LHCN-M2 (cell line): ENCODE data around the gene CDKN1A. TPM values are rescaled to one million over a fixed set of nuclear protein-coding genes. Genes with fewer than 3 reads are reported as not detected.

Experiments used
- DNase-seq: peaks from one replicate; pipeline ENCODE4 v3.0.0-alpha.2; 2012; ENCODE audit warnings: low read depth
- total RNA-seq: library from RNA; depleted of rRNA; stranded (reverse); fragments of >200 nt; gene quantifications from 2 replicates; pipeline ENCODE4 v1.2.3, GENCODE V29; 2014

The CDKN1A gene
- total RNA-seq, 1 experiment from 2014 or later: 560 TPM

DNA sequence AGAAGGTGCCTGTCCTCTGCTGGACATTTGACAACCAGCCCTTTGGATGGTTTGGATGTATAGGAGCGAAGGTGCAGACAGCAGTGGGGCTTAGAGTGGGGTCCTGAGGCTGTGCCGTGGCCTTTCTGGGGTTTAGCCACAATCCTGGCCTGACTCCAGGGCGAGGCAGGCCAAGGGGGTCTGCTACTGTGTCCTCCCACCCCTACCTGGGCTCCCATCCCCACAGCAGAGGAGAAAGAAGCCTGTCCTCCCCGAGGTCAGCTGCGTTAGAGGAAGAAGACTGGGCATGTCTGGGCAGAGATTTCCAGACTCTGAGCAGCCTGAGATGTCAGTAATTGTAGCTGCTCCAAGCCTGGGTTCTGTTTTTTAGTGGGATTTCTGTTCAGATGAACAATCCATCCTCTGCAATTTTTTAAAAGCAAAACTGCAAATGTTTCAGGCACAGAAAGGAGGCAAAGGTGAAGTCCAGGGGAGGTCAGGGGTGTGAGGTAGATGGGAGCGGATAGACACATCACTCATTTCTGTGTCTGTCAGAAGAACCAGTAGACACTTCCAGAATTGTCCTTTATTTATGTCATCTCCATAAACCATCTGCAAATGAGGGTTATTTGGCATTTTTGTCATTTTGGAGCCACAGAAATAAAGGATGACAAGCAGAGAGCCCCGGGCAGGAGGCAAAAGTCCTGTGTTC is 1.3 kb upstream of the CDKN1A start:
- peak; percentile 44 for DNase-seq

DNA sequence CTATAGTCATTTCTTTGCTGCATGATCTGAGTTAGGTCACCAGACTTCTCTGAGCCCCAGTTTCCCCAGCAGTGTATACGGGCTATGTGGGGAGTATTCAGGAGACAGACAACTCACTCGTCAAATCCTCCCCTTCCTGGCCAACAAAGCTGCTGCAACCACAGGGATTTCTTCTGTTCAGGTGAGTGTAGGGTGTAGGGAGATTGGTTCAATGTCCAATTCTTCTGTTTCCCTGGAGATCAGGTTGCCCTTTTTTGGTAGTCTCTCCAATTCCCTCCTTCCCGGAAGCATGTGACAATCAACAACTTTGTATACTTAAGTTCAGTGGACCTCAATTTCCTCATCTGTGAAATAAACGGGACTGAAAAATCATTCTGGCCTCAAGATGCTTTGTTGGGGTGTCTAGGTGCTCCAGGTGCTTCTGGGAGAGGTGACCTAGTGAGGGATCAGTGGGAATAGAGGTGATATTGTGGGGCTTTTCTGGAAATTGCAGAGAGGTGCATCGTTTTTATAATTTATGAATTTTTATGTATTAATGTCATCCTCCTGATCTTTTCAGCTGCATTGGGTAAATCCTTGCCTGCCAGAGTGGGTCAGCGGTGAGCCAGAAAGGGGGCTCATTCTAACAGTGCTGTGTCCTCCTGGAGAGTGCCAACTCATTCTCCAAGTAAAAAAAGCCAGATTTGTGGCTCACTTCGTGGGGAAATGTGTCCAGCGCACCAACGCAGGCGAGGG is 594 bp upstream of the CDKN1A start:
- DNase-seq: no peak

DNA sequence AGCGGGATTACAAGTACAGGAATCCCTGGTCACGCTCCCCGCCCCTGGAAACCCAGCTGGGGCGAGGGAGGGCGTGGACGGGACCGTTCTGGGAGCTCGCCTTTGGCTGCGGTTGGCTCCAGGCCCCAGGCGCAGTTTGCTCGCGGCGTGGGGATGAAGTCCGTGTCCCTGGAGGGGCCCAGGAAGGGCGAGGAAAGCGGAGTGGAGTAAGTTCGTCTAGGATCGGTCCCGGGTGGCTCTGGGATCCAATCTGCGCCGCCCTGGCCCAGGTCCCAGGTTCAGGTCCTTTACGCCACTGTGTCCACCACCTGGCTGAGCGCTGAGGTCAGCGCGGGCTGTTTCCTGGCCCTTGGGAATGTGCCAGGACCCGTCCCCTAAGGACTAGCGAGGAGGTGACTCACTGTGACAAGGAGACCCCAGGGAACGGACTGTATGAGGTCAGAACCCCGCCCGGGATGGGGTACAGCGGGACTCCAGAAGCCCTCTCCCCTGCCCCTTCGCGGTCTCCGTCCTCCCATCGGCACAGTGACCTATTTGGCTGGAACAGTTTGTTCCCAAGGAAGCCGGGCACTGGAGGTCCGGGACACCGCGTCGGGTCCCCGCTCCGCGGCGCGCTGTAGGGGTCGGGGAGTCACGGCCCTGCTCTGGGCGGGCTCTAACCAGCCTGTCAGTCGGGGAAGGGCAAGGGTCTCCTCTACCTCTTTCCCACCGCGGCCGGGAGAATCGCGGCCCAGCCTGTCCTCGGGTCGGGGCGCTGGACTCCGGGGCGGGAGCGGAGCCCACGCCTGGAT is 724 bp downstream of the CDKN1A start:
- DNase-seq: peak; percentile 72

DNA sequence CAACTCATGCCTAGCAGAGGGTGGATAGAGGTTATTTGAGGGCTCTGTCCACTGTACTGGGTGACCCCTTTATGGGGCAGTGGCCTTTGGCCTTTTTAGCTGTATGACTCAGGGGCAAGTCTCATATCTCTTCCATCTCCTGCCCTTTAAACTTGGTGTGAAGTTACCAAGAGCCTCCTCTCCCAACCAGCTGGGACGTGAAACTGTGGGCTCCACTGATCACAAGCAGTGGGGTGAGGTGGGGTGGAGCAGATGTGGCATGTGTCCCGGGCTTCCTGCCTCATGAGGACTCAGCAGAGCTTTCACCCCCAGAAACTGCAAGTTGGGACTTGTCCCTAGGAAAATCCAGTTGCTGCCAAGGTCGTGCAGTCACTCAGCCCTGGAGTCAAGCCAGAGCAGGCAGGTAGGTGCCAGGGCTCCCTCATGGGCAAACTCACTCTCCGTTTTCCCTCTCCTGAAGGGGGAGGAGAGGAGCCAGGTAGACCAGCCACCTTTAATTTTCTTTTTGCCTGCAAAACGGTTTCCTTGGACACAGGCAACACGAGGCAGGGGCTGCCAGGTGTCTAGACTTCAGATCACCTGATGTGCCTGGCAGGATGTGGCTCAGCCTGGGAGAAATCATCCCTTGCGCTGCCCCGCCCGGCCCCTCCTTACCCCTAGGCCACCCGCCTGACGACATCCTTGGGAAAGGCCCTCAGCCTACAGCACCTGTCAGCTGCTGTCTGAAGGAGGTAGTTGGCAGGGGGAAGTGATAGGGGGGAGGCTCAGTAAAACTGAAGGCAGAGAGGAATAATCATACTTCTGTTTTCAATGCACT is 4.0 kb downstream of the CDKN1A start:
- peak; percentile 67 for DNase-seq

DNA sequence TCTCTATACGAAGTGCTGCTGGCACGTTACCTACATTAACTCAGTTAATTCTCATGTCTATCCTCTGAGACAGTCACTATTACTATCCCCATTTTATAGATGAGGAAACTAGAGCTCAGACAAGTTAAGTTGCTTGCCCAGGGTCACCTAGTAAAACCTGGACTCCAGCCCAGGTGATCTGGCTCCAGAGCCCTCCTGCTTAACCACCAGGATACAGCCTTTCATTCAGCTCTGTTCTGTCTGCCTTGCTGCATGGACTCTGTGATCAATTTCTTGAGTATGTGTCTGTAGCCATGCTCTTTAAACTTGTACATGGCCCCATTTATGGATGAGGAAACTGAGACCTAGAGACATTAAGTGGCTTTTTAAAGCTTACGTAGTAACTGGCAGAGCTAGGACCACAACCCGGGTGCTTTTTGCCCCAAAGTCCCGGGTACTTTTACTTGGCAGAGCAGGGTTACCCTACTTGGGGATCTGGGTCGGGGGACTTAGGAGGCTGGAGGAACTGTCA is 4.7 kb downstream of the CDKN1A start:
- no peak for DNase-seq

DNA sequence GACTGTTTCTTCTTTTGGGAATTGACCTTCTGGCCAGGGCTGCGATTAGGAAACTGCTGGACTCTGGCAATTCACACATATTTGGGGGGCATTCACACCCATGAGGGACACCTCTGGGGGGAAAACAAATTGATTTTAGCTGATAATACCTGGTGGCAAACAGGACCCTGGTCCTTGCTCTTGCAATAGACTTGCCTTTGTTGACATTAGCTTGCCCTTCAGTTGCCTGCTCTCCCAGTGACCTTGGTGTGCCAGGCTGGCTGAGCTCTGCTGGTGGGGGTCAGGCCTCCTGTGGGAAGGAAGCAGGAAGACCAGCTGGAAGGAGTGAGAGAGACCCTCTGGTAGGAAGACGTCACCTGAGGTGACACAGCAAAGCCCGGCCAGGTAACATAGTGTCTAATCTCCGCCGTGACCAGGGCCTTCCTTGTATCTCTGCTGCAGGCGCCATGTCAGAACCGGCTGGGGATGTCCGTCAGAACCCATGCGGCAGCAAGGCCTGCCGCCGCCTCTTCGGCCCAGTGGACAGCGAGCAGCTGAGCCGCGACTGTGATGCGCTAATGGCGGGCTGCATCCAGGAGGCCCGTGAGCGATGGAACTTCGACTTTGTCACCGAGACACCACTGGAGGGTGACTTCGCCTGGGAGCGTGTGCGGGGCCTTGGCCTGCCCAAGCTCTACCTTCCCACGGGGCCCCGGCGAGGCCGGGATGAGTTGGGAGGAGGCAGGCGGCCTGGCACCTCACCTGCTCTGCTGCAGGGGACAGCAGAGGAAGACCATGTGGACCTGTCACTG is 5.3 kb downstream of the CDKN1A start:
- no peak for DNase-seq

DNA sequence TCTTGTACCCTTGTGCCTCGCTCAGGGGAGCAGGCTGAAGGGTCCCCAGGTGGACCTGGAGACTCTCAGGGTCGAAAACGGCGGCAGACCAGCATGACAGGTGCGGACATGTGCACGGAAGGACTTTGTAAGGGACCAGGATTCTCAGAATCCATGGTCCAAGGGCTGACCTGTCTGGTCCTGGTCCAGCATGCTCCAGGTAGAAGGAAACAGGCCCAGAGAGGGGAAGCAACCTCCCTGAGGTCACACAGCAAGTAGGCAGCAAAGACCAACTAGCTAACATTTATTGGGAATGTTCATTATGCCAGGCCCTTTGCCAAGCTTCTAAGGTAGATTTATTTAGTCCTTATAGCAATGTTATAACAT is 5.9 kb downstream of the CDKN1A start:
- no peak for DNase-seq

DNA sequence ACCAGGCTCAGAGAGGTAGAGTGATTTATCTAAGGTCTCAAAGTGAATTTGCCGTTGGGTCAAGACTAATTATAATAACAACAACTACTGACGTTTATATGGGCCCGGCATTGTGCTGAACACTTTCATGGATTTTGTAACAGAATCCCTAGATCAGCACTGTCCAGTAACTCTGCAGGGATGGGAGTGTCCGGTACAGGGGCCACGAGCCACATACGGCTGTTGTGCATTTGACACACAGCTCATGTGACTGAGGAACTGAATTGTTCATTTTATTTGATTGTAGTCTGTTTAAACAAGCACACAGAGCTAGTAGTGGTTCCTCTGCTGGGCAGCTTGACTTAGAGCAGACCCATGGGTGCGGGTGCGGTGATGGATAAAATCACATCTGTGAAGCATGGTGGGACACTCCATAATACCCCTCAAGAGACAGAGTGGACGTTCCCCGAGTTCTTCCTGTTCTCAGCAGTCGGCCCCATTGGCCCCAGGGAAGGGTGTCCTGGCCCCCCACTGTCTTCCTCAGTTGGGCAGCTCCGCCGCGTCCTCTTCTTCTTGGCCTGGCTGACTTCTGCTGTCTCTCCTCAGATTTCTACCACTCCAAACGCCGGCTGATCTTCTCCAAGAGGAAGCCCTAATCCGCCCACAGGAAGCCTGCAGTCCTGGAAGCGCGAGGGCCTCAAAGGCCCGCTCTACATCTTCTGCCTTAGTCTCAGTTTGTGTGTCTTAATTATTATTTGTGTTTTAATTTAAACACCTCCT is 6.8 kb downstream of the CDKN1A start:
- DNase-seq: no peak

DNA sequence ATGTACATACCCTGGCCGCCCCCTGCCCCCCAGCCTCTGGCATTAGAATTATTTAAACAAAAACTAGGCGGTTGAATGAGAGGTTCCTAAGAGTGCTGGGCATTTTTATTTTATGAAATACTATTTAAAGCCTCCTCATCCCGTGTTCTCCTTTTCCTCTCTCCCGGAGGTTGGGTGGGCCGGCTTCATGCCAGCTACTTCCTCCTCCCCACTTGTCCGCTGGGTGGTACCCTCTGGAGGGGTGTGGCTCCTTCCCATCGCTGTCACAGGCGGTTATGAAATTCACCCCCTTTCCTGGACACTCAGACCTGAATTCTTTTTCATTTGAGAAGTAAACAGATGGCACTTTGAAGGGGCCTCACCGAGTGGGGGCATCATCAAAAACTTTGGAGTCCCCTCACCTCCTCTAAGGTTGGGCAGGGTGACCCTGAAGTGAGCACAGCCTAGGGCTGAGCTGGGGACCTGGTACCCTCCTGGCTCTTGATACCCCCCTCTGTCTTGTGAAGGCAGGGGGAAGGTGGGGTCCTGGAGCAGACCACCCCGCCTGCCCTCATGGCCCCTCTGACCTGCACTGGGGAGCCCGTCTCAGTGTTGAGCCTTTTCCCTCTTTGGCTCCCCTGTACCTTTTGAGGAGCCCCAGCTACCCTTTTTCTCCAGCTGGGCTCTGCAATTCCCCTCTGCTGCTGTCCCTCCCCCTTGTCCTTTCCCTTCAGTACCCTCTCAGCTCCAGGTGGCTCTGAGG is 7.6 kb downstream of the CDKN1A start:
- no peak for DNase-seq

DNA sequence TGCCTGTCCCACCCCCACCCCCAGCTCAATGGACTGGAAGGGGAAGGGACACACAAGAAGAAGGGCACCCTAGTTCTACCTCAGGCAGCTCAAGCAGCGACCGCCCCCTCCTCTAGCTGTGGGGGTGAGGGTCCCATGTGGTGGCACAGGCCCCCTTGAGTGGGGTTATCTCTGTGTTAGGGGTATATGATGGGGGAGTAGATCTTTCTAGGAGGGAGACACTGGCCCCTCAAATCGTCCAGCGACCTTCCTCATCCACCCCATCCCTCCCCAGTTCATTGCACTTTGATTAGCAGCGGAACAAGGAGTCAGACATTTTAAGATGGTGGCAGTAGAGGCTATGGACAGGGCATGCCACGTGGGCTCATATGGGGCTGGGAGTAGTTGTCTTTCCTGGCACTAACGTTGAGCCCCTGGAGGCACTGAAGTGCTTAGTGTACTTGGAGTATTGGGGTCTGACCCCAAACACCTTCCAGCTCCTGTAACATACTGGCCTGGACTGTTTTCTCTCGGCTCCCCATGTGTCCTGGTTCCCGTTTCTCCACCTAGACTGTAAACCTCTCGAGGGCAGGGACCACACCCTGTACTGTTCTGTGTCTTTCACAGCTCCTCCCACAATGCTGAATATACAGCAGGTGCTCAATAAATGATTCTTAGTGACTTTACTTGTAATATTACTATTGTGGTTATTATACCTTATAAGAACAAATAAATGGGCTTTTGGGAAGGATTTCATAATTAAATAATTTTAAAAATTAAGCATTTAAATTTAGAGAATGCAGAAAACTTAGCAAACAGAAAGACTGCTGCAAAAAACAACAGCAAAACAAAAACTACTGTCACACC is 8.4 kb downstream of the CDKN1A start:
- DNase-seq: no peak

DNA sequence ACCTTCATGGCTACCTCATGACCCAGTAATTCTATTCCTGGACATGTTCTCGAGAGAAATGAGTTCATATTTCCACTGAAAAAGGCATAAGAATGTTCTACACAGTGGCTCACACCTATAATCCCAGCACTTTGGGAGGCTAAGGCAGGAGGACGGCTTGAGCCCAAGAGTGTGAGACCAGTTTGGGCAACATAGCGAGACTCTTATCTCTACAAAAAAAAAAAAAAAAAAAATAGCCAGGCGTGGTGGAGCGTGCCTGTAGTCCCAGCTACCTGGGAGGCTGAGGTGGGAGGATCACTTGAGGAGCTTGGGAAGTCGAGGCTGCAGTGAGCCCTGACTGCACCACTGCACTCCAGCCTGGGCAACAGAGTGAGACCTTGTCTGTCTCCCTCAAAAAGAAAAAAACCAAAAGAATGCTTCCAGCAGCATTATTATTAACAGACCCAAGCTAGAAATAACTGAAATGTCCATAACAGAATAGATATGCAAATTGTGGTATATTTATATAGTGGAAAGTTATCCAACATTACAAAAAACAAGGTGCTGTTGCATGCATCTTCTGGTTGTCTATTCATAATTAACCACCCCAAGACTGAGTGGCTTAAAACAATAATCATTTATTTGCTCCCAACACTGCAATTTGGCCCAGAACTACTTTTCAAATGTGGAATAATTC is 9.7 kb downstream of the CDKN1A start:
- DNase-seq: peak; percentile 37

DNA sequence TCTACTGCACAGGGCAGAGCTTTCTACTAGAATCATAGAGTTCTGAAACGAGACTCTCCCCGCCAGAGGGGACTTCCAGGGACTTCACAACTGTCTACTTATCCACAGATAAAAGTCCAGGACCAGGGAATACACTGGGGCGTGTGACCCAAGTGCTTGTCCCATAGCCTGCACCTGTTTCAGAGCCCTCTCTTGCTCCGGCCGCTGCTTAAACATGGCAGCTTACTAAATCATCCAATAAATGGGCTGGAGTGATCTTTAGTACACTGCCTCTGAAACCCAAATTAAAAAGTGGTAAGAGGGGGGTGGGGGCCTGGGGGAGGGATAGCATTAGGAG is 10.2 kb downstream of the CDKN1A start:
- no peak for DNase-seq

DNA sequence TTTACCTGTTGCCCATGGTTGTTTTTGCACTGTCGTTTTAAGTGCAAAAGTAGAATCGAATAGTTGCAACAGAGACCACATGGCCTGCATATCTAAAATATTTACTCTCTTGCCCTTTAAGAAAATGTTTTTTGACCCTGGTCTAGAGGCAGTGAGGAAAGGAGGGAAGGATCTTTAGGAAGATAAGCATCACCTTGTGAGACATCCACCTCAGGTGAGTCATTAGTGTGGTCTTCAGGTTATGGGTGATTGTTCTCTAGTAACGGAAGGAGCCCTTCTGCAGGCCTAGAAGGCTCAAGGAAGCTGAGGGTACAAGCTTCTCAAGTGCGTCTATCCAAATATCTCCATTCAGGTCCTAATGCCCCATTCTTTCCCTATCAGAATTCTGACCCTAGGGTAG is 12.5 kb downstream of the CDKN1A start:
- no peak for DNase-seq

DNA sequence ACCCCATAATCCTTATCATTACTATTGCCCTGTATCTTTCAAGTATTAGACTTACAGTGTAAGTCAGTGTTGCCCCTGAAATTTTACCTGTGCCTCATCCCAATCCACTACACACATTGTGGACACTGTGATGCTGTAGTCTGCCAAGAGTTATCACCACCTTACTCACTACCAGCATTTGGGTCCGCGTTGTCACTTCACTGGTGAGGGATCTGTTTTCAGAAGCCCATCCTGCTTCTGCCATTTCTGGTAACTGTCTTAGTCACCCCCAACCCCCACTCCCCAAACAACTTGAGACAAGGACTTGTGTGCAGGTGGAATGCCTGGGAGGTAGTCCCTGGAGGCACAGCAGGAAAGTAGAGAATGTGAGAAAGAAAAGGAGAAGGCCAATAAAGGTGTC is 13.1 kb downstream of the CDKN1A start:
- no peak for DNase-seq

DNA sequence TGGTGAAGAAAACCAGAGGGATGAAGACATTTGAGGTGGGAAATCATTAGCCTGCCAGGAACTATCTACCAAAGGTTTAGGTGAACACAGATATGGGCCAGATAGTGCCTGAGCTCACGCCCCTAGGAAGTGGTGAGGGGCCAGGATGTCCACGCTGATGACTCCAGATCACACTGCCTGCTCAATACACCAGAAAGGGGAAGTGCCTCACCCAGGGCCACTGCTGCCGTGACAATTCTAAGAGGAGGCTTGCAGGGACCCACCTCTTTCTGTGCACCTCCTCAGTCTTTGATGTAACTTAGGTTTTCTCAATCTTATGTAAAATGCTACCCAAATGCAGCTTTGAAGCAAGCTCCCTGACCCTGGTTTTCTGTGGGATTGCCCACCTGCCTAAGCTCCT is 13.7 kb downstream of the CDKN1A start:
- no peak for DNase-seq

DNA sequence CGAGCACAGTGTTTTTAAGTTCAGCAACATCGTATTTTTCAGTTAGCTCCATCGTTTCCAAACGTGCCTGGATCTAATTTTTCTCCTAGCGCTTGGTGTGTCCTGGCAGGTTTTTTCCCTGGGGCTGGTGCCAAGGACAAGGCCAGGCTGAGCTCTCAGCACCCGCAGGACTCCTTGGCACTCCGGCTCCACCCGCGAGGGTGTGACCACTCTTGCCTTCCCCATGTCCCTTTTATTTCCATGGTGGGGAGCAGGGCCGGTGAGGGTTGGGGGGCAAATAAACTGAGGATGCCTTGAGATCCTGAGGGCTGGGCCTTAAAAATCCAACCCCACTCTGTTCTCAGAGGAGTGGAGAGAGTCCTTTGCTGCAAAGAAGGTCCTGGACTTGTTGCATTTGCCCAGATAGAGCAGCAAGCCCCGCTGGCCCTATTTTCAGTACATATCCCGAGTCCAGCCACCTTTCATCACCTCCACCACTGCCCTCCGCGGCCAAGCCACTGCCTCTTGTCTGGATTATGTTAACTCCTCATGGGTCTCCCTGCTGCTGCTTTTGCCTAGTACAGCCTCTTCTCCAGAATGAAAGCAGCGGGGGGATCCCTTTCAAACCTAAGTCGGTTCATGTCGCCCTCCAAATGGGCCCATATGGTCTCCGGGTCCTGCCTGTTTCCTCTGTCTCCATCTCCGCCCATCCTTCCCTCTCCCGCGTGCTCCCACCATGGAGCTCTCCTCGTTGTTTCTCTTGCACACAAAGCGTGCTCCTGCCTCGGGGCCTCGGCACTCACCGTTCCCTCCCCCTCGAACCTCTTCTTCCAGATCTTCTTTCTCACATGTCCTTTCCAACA is 14.6 kb downstream of the CDKN1A start:
- DNase-seq: no peak

DNA sequence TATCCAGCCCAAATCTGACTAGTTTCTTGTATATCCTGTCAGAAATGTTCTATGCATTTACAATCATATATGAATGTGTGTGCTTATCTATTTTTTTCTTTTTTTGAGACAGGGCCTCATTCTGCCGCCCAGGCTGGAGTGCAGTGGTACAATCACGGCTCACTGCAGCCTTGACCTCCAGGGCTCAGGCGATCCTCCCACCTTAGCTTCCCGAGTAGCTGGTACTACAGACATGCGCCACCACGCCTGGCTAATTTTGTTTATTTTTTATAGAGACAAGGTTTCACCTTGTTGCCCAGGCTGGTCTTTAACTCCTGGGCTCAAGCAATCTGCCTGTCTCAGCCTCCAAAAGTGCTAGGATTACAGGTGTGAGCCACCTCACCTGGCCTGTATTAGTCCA is 16.1 kb downstream of the CDKN1A start:
- no peak for DNase-seq
